Activated CD8-positive, alpha-beta memory T cell treated with anti-CD3 and anti-CD28 coated beads for 48 hours (primary cell): ENCODE data around the gene PRMT2.

Experiments
- DNase-seq, 3 experiments: peaks; one replicate each; pipeline ENCODE4 v3.0.0-alpha.2; 2020; ENCODE audit warnings: low read depth in 2 of 3, low spot score in 2 of 3

Gene PRMT2

GRCh38 chr21:46639489-46640386 lies 4.3 kb downstream of the PRMT2 start:
- no peak for DNase-seq

GRCh38 chr21:46641656-46642055 lies 6.2 kb downstream of the PRMT2 start:
- no peak for DNase-seq

- DNase-seq, result no peak
Observed at GRCh38 chr21:46643379-46644177, 8.1 kb downstream of the PRMT2 start.

GRCh38 chr21:46645840-46646239 lies 10.4 kb downstream of the PRMT2 start:
- DNase-seq, result no peak

- DNase-seq, result no peak
Observed at GRCh38 chr21:46646541-46647154, 11.2 kb downstream of the PRMT2 start.

- DNase-seq, result no peak
Observed at GRCh38 chr21:46648539-46648938, 13.1 kb downstream of the PRMT2 start.

- no peak for DNase-seq
Observed at GRCh38 chr21:46649356-46649755, 13.9 kb downstream of the PRMT2 start.

GRCh38 chr21:46650476-46651098 lies 15.1 kb downstream of the PRMT2 start:
- no peak for DNase-seq

- no peak for DNase-seq
Observed at GRCh38 chr21:46651121-46651520, 15.6 kb downstream of the PRMT2 start.

- no peak for DNase-seq
Observed at GRCh38 chr21:46655230-46655629, 19.8 kb downstream of the PRMT2 start.

- no peak for DNase-seq
Observed at GRCh38 chr21:46656820-46657219, 21.3 kb downstream of the PRMT2 start.

GRCh38 chr21:46660505-46660904 lies 25.0 kb downstream of the PRMT2 start:
- no peak for DNase-seq

- DNase-seq, result no peak
Observed at GRCh38 chr21:46661211-46661625, 25.7 kb downstream of the PRMT2 start.

- DNase-seq, result no peak
Observed at GRCh38 chr21:46661642-46662366, 26.3 kb downstream of the PRMT2 start.

- no peak for DNase-seq
Observed at GRCh38 chr21:46662367-46662654, 26.8 kb downstream of the PRMT2 start.

GRCh38 chr21:46662765-46663500 lies 27.5 kb downstream of the PRMT2 start:
- no peak for DNase-seq

GRCh38 chr21:46663754-46664153 lies 28.3 kb downstream of the PRMT2 start:
- no peak for DNase-seq

- DNase-seq, result no peak
Observed at GRCh38 chr21:46664316-46664995, 29.0 kb downstream of the PRMT2 start.

GRCh38 chr21:46665566-46665965 lies 30.1 kb downstream of the PRMT2 start:
- no peak for DNase-seq
